H1 (cell line): Measurements from ENCODE around the gene HCK. TPM values are rescaled to one million over a fixed set of nuclear protein-coding genes. Genes with fewer than 3 reads are reported as not detected.

Experiments used
- CTCF ChIA-PET: fragments of 300-600 bp; sonication (Branson Sonifier 250); formaldehyde crosslinking; loops from one replicate; lab custom pipeline; 2021; ENCODE audit not compliant: partially characterized antibody; lab: Charles Lee
- POLR2A ChIA-PET: fragments of 300-600 bp; sonication (Branson Sonifier 250); formaldehyde crosslinking; loops from one replicate; lab custom pipeline; 2021; ENCODE audit warnings: inconsistent platforms; ENCODE audit not compliant: partially characterized antibody; lab: Charles Lee
- DNase-seq, 2 experiments: peaks; one replicate each; pipeline versions ENCODE4 v3.0.0 to v3.0.0-alpha.2; 2010 to 2022; ENCODE audit warnings: low spot score in 2 of 2, low read depth in 1 of 2, mixed read lengths in 1 of 2
- FAIRE-seq: peaks from 2 replicates; lab custom pipeline; 2011; peaks lifted over from hg19 to GRCh38; lab: Jason Lieb, UNC
- H2AFZ ChIP-seq: 2 replicates; pipeline ENCODE4 v1.8.1; 2012; ENCODE audit warnings: low read length, inconsistent platforms
- H2AK5ac ChIP-seq: 2 replicates; pipeline ENCODE4 v1.6.1; 2013; ENCODE audit warnings: low read depth, low read length
- H2BK120ac ChIP-seq: replicated peaks from 2 replicates; pipeline ENCODE3; 2013; ENCODE audit warnings: low read depth, low read length, inconsistent platforms
- H2BK12ac ChIP-seq: 2 replicates; pipeline ENCODE4 v1.6.1; 2013; ENCODE audit warnings: low read depth, low read length
- H2BK15ac ChIP-seq: 2 replicates; pipeline ENCODE4 v1.6.1; 2013; ENCODE audit warnings: low read length
- H2BK20ac ChIP-seq: 2 replicates; pipeline ENCODE4 v1.6.1; 2013; ENCODE audit warnings: low read length
- H2BK5ac ChIP-seq: 2 replicates; pipeline ENCODE4 v1.6.1; 2013; ENCODE audit warnings: low read depth, low read length
- H3K14ac ChIP-seq: 2 replicates; pipeline ENCODE4 v1.6.1; 2013; ENCODE audit warnings: inconsistent platforms; ENCODE audit not compliant: insufficient read length
- H3K18ac ChIP-seq: 2 replicates; pipeline ENCODE4 v1.6.1; 2013; ENCODE audit warnings: low read length; ENCODE audit errors: extremely low read depth
- H3K23ac ChIP-seq: 2 replicates; pipeline ENCODE4 v1.6.1; 2013; ENCODE audit warnings: inconsistent platforms; ENCODE audit not compliant: insufficient read length
- H3K23me2 ChIP-seq: 2 replicates; pipeline ENCODE4 v1.6.1; 2013; ENCODE audit warnings: low read depth, low read length
- H3K27ac ChIP-seq: 2 replicates; pipeline ENCODE4 v1.6.1; 2011; ENCODE audit warnings: low read depth, low read length, inconsistent platforms
- H3K27me3 ChIP-seq, 4 experiments: replicated peaks in 1 of 4; 1 replicate in 1 of 4; 2 replicates in 3 of 4; pipeline versions ENCODE4 v1.6.1 to v1.8.1; 2011 to 2013; ENCODE audit warnings: low read length in 3 of 4, mild to moderate bottlenecking in 3 of 4, inconsistent platforms in 2 of 4, mixed read lengths in 2 of 4, moderate library complexity in 1 of 4; ENCODE audit not compliant: control insufficient read depth in 3 of 4, insufficient read depth in 3 of 4; ENCODE audit errors: extremely low read depth in 1 of 4
- H3K36me3 ChIP-seq, 4 experiments: 2 replicates each; pipeline versions ENCODE4 v1.6.1 to v1.8.1; 2011 to 2013; ENCODE audit warnings: mild to moderate bottlenecking in 4 of 4, low read length in 3 of 4, moderate library complexity in 2 of 4, control low read depth in 1 of 4, inconsistent platforms in 1 of 4; ENCODE audit not compliant: insufficient read depth in 4 of 4, control insufficient read depth in 2 of 4
- H3K4ac ChIP-seq: replicated peaks from 2 replicates; pipeline ENCODE3; 2013; ENCODE audit warnings: low read length, low read depth, mixed read lengths, inconsistent platforms; ENCODE audit not compliant: insufficient read length
- H3K4me1 ChIP-seq, 4 experiments: replicated peaks in 1 of 4; 1 replicate in 1 of 4; 2 replicates in 3 of 4; pipeline versions ENCODE4 v1.6.1 to v1.8.1; 2011 to 2013; ENCODE audit warnings: low read length in 3 of 4, inconsistent platforms in 2 of 4, mixed read lengths in 1 of 4; ENCODE audit not compliant: insufficient read depth in 4 of 4, control insufficient read depth in 3 of 4
- H3K4me2 ChIP-seq, 2 experiments: 2 replicates each; pipeline versions ENCODE4 v1.6.1 to v1.8.1; 2011 to 2013; ENCODE audit warnings: low read depth in 2 of 2, low read length in 2 of 2, control low read depth in 1 of 2, inconsistent platforms in 1 of 2, mild to moderate bottlenecking in 1 of 2; ENCODE audit not compliant: insufficient read depth in 1 of 2
- H3K4me3 ChIP-seq, 4 experiments: fragments of 200-600, 300-600 bp in 1 of 4; sonication (generic), shearing (Covaris generic), sonication (Bioruptor Twin) in 1 of 4; 2 replicates each; pipeline versions ENCODE4 v1.5.1 to v1.8.1; 2011 to 2016; ENCODE audit warnings: low read length in 4 of 4, low read depth in 3 of 4, control low read depth in 2 of 4, inconsistent platforms in 2 of 4, mild to moderate bottlenecking in 2 of 4, mixed read lengths in 1 of 4, moderate library complexity in 1 of 4; ENCODE audit not compliant: insufficient read depth in 2 of 4; ENCODE audit errors: extremely low read depth in 1 of 4
- H3K56ac ChIP-seq: replicated peaks from 2 replicates; pipeline ENCODE3; 2013; ENCODE audit warnings: low read depth, mild to moderate bottlenecking, mixed read lengths, low read length, inconsistent platforms; ENCODE audit not compliant: insufficient read length
- H3K79me1 ChIP-seq: 2 replicates; pipeline ENCODE4 v1.6.1; 2013; ENCODE audit warnings: low read depth, low read length, control low read depth
- H3K79me2 ChIP-seq, 2 experiments: 2 replicates each; pipeline versions ENCODE4 v1.6.1 to v1.8.1; 2012 to 2013; ENCODE audit warnings: low read length in 2 of 2, mild to moderate bottlenecking in 2 of 2, inconsistent platforms in 1 of 2; ENCODE audit not compliant: insufficient read depth in 2 of 2, control insufficient read depth in 1 of 2
- H3K9ac ChIP-seq, 4 experiments: replicated peaks in 1 of 4; 1 replicate in 1 of 4; 2 replicates in 3 of 4; pipeline versions ENCODE4 v1.6.1 to v1.8.1; 2011 to 2013; ENCODE audit warnings: low read depth in 3 of 4, low read length in 3 of 4, control low read depth in 2 of 4, mild to moderate bottlenecking in 2 of 4, moderate library complexity in 2 of 4, inconsistent platforms in 1 of 4; ENCODE audit errors: extremely low read depth in 1 of 4
- H3K9me3 ChIP-seq, 2 experiments: 2 replicates each; pipeline versions ENCODE4 v1.6.1 to v1.8.1; 2012 to 2013; ENCODE audit warnings: mild to moderate bottlenecking in 2 of 2, moderate library complexity in 2 of 2, control low read depth in 1 of 2, inconsistent platforms in 1 of 2, low read depth in 1 of 2, low read length in 1 of 2, mixed read lengths in 1 of 2; ENCODE audit not compliant: insufficient read depth in 2 of 2
- H4K20me1 ChIP-seq, 2 experiments: replicated peaks in 1 of 2; 2 replicates each; pipeline versions ENCODE3 to v1.8.1; 2011 to 2013; ENCODE audit warnings: inconsistent platforms in 2 of 2, low read length in 2 of 2, mild to moderate bottlenecking in 1 of 2; ENCODE audit not compliant: insufficient read depth in 2 of 2, control insufficient read depth in 1 of 2
- H4K5ac ChIP-seq: 2 replicates; pipeline ENCODE4 v1.6.1; 2013; ENCODE audit warnings: low read length, low read depth, mixed read lengths, inconsistent platforms; ENCODE audit not compliant: insufficient read length
- H4K8ac ChIP-seq: 2 replicates; pipeline ENCODE4 v1.8.0; 2013; ENCODE audit warnings: mild to moderate bottlenecking, moderate library complexity, low read length, inconsistent platforms; ENCODE audit not compliant: insufficient read depth; ENCODE audit errors: extremely low read depth
- H4K91ac ChIP-seq: replicated peaks from 2 replicates; pipeline ENCODE3; 2013; ENCODE audit warnings: low read length, mixed read lengths, inconsistent platforms; ENCODE audit not compliant: insufficient read length
- CBX5 ChIP-seq: fragments of 300-800, 300-1000 bp; sonication (generic); IDR thresholded peaks from 2 replicates; pipeline ENCODE4 v1.7.1; 2016; ENCODE audit warnings: antibody characterized with exemption, low read length, low read depth
- polyA plus RNA-seq, 7 experiments: library from polyadenylated mRNA; depleted of rRNA in 3 of 7; stranded (reverse) in 5 of 7; unstranded in 2 of 7; fragments of >200 nt in 5 of 7; fragments of 200-250 nt in 2 of 7; gene quantifications; 1 replicate in 5 of 7; 2 replicates in 1 of 7; 4 replicates in 1 of 7; pipeline versions ENCODE4 v1.2.1 to v1.2.3, GENCODE V29; 2011 to 2013; ENCODE audit warnings: missing spikeins in 2 of 7, mixed read lengths in 2 of 7
- total RNA-seq: library from RNA; stranded (reverse); fragmentation: NEBNext Ultra II Directional; extraction: Animal tissue kit (Norgen Biotek cat#: 25700); gene quantifications from 2 replicates; pipeline ENCODE4 v1.2.1, GENCODE V29; 2021

The HCK gene
- total and polyA plus RNA-seq, 2 of the 8 experiments (the other 6 are each of a cell fraction or from before 2014, with no cell fraction given) = 0.37 to 4.3 TPM

GRCh38 chr20:32004963-32005362 lies 47.1 kb upstream of the HCK start:
- H3K56ac ChIP-seq = no peak overlapping the region
- H4K8ac ChIP-seq = no peak overlapping the region
- H2BK20ac ChIP-seq = no peak overlapping the region
- ChIA-PET CTCF (interaction anchor here (0.9 to 1.7 kb wide), 4 partner anchors 10 to 154 kb away, joined by 3 to 6 read pairs (median 4); partner anchors contain the start of gene PDRG1), POLR2A (no interaction called here)
- FAIRE-seq (peak; percentile 92), DNase-seq (no peak)
- H3K27me3 ChIP-seq = no peaks in the 10 kb centered on the region
- no peak overlapping the region for H2AFZ ChIP-seq
- no peaks in the 10 kb centered on the region for H4K20me1 ChIP-seq
- no peaks in the 10 kb centered on the region for H3K9me3 ChIP-seq
- no peak overlapping the region for H2BK12ac ChIP-seq
- no peak overlapping the region for H2BK15ac ChIP-seq
- no peak overlapping the region for H3K27ac ChIP-seq
- no peak overlapping the region for H4K5ac ChIP-seq
- no peak overlapping the region for H3K23ac ChIP-seq
- H3K4me2 ChIP-seq = no peak overlapping the region
- no peak overlapping the region for H3K4ac ChIP-seq
- H3K4me1 ChIP-seq = peaks cover 10 to 17% (median 16%) of the 10 kb centered on the region in 4 experiments
- H3K14ac ChIP-seq = no peak overlapping the region
- no peak overlapping the region for H3K4me3 ChIP-seq
- H2BK5ac ChIP-seq = no peak overlapping the region
- H2BK120ac ChIP-seq = no peak overlapping the region
- no peaks in the 10 kb centered on the region for H3K79me1 ChIP-seq
- H3K9ac ChIP-seq = no peak overlapping the region
- H3K36me3 ChIP-seq = no peaks in the 10 kb centered on the region
- no peaks in the 10 kb centered on the region for H3K79me2 ChIP-seq
- H3K18ac ChIP-seq = no peak overlapping the region
- no peak overlapping the region for H2AK5ac ChIP-seq
- no peak overlapping the region for H4K91ac ChIP-seq
- no peaks in the 10 kb centered on the region; the same call in 1 of the 2 replicates for H3K23me2 ChIP-seq
- TF ChIP-seq CBX5 = no peak
